Pancreas (tissue), 10 donors: Measurements from ENCODE around the gene DYNC1I1. TPM values are rescaled to one million over a fixed set of nuclear protein-coding genes. Genes with fewer than 3 reads are reported as not detected.

Source experiments
- ATAC-seq, 4 donors: fragments of 200-7000 bp; cut with Tn5 transposase; one replicate each; pipeline versions ENCODE4 v1.8.0 to v1.9.1; 2020; ENCODE audit warnings: mild to moderate bottlenecking in 4 of 4, moderate library complexity in 4 of 4
- DNase-seq, 6 donors: peaks; one replicate each; pipeline ENCODE4 v3.0.0-alpha.2; 2020
- FAIRE-seq: peaks from 2 replicates; lab custom pipeline; 2012; peaks lifted over from hg19 to GRCh38; lab: Jason Lieb, UNC
- H3K27ac ChIP-seq, 4 donors: fragments of 200-600 bp; sonication (generic); 1 replicate in 3 of 4; 2 replicates in 1 of 4; pipeline versions ENCODE4 v1.5.0 to v1.8.0; 2020
- H3K27me3 ChIP-seq, 4 donors: fragments of 200-600 bp; one replicate each; pipeline ENCODE4 v1.8.0; 2021
- H3K36me3 ChIP-seq, 3 donors: fragments of 200-600 bp; sonication (generic) in 1 of 3; one replicate each; pipeline versions ENCODE4 v1.5.0 to v1.8.0; 2020 to 2021
- H3K4me1 ChIP-seq, 3 donors: fragments of 200-600 bp; one replicate each; pipeline ENCODE4 v1.8.0; 2021
- H3K4me3 ChIP-seq, 4 donors: fragments of 200-600 bp; sonication (generic) in 2 of 4; one replicate each; pipeline versions ENCODE4 v1.5.0 to v1.8.0; 2020 to 2021
- H3K9me3 ChIP-seq, 4 donors: fragments of 200-600 bp; one replicate each; pipeline ENCODE4 v1.8.0; 2021
- WGBS, 2 donors: extraction: QIAGEN DNeasy Blood & Tissue Kit; methylation state at CpG; one replicate each; pipeline ENCODE4 v1.1.7; 2013; 5-methylcytosine and 5-hydroxymethylcytosine counted together
- intact Hi-C, 3 donors: fragments of 100-400 bp; cut with DNase I; formaldehyde crosslinking; loops; one replicate each; pipeline versions ENCODE4 v1.11.1 to v1.14.2; 2022
- polyA plus RNA-seq, 2 donors: library from polyadenylated mRNA; stranded (reverse); fragments of 200-250 nt; gene quantifications; one replicate each; pipeline ENCODE4 v1.2.3, GENCODE V29; 2013
- total RNA-seq, 6 donors: library from RNA; stranded (reverse); fragmentation: NEBNext Ultra II Directional in 4 of 6; extraction: Animal tissue kit (Norgen Biotek cat#: 25700) in 4 of 6; gene quantifications; one replicate each; pipeline versions ENCODE4 v1.2.1 to v1.2.4, GENCODE V29; 2021 to 2023
- TF ChIP-seq, protein P1 (sequence below), 4 donors: fragments of 200-600 bp; sonication (generic) in 3 of 4; IDR thresholded peaks; one replicate each; pipeline versions ENCODE4 v1.5.0 to v1.8.0; 2021; ENCODE audit warnings: antibody characterized with exemption in 4 of 4
- donor health status: healthy with polysubstance abuse.
- donor health status: DM: no; HTN: no; CAD: no; lungs with moderate emphysema.
- donor health status: DM: no; HTN: no; CAD: no.
- donor health status: control.
- donor health status: control.
- donor health status: Bipolar disorder and iron deficiency.
- donor health status: DM: yes; HTN: yes; CAD: no.
- donor health status: DM: no; HTN: no; CAD: no.
- donor health status: DM: no; HTN: no; CAD: no.
- donor health status: DM: yes; HTN: yes; CAD: no.

The DYNC1I1 gene
- total and polyA plus RNA-seq, 8 donors, result 0.71 to 5.5 (median 1.3) TPM

DNA sequence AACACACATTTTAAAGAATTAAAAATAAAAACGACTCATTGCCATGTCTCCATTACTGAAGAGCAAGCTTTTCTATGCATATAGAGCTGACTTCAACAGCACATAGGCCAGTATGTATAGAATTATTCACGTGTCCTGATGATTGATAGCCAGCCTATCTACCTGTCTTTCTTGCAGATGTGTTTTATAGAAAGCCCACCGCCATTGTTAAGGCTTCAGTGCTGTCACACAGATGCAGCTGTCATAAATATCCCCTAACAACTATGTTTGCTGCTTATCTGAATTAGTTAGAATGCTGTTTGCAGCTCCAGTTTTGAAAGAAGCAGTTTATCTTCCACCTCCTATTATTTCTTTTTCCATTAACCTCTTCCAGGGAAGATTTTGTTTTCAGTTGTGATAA, 313.6 kb downstream of the DYNC1I1 start:
- TF ChIP-seq, protein P1, sequence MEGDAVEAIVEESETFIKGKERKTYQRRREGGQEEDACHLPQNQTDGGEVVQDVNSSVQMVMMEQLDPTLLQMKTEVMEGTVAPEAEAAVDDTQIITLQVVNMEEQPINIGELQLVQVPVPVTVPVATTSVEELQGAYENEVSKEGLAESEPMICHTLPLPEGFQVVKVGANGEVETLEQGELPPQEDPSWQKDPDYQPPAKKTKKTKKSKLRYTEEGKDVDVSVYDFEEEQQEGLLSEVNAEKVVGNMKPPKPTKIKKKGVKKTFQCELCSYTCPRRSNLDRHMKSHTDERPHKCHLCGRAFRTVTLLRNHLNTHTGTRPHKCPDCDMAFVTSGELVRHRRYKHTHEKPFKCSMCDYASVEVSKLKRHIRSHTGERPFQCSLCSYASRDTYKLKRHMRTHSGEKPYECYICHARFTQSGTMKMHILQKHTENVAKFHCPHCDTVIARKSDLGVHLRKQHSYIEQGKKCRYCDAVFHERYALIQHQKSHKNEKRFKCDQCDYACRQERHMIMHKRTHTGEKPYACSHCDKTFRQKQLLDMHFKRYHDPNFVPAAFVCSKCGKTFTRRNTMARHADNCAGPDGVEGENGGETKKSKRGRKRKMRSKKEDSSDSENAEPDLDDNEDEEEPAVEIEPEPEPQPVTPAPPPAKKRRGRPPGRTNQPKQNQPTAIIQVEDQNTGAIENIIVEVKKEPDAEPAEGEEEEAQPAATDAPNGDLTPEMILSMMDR (IDR thresholded peaks at IDR 0.05), result no peak
- Histone ChIP-seq H3K27ac (no peak overlapping the region), H3K4me3 (no peak overlapping the region), H3K9me3 (no peaks in the 10 kb centered on the region), H3K27me3 (no peaks in the 10 kb centered on the region), H3K4me1 (peaks cover 0 to 9% (median 8%) of the 10 kb centered on the region in 3 donors), H3K36me3 (peaks cover 0 to 3% (median 0%) of the 10 kb centered on the region in 3 donors)
- 22 to 24% methylated on average over 3 of the region's 3 CpGs for WGBS, 2 donors
- DNase-seq, result no peak
- intact Hi-C loops, result no loop called here
- no peak for ATAC-seq
- FAIRE-seq, result no peak

DNA sequence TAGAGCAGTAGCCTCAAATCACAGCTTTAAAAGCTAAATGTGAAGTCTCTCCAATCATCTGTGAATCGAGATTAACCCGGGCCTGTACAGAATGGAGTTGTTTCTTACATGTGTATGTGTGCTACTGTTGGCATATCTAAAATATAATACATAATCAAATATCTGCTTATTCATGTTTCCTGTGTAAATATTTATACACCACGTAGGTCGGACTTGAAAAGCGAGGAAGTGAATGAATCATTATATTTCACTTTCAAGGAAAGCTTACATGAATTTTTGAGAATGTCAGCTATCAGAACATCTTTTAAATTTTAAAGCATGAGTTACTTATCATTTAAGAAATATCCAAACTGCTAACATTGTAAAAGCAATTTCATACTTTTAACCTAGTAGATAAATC, 316.2 kb downstream of the DYNC1I1 start:
- ATAC-seq, result peak; percentile 68 to 89 (median 76)
- intact Hi-C loops, result no loop called here
- H3K9me3 ChIP-seq, result no peaks in the 10 kb centered on the region
- no peak for DNase-seq
- no peaks in the 10 kb centered on the region for H3K36me3 ChIP-seq
- H3K27ac ChIP-seq, result no peak overlapping the region
- H3K4me3 ChIP-seq, result no peak overlapping the region
- peaks cover 0 to 9% (median 8%) of the 10 kb centered on the region in 3 donors for H3K4me1 ChIP-seq
- TF ChIP-seq, protein P1 (IDR thresholded peaks at IDR 0.05), result no peak
- no peaks in the 10 kb centered on the region for H3K27me3 ChIP-seq
- FAIRE-seq, result no peak
- 29 to 34% methylated on average over 5 of the region's 5 CpGs for WGBS, 2 donors

DNA sequence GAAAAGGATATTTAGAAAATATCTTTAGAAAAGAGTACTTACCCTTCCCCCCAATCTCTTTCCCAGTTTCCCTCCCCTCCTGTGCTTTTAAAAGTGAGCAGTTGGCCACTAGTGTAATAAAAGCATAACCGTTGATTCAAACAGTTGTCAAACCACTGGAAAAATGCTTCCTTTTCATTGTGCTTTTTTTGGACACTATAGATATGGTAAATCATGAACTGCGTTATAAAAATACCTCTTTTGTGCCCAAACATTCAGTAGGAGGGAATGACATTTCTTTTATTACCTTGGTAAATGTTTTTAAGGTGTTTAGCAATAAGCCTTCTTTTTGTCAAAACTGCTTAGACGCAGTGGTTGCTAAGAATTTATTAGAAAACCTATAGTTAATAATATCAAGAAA, 317.2 kb downstream of the DYNC1I1 start:
- ATAC-seq, result no peak
- H3K36me3 ChIP-seq, result no peaks in the 10 kb centered on the region
- 77 to 82% methylated on average over 3 of the region's 3 CpGs for WGBS, 2 donors
- DNase-seq, result no peak
- FAIRE-seq, result no peak
- no peak overlapping the region for H3K4me3 ChIP-seq
- no peaks in the 10 kb centered on the region for H3K9me3 ChIP-seq
- no peaks in the 10 kb centered on the region for H3K27me3 ChIP-seq
- peaks cover 0 to 9% (median 8%) of the 10 kb centered on the region in 3 donors for H3K4me1 ChIP-seq
- intact Hi-C loops, result no loop called here
- H3K27ac ChIP-seq, result no peak overlapping the region
- TF ChIP-seq, protein P1 (IDR thresholded peaks at IDR 0.05), result no peak

DNA sequence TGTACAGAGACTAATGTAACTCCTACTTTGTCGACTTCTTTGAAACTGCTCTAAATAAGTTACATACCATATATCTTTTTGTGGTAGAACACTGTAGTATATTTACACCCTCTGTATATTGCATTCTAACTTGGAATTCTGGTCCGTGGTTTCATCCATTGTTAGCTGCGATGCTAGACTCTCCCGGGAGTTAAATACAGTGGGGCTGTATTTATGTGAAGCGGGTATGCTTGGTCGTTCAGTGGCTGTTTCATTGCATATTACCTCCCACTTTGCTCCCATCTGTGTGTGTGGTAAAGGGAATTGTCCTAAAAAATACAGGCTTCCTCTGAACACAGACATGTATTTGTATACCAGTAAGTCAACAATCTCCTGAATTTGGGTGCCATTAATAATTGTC, 318.4 kb downstream of the DYNC1I1 start:
- H3K27me3 ChIP-seq, result no peaks in the 10 kb centered on the region
- WGBS, 2 donors, result 88 to 89% methylated on average over 6 of the region's 6 CpGs
- ATAC-seq (no peak), DNase-seq (no peak), FAIRE-seq (no peak)
- no peak overlapping the region for H3K4me3 ChIP-seq
- TF ChIP-seq, protein P1 (IDR thresholded peaks at IDR 0.05), result no peak
- no peak overlapping the region for H3K27ac ChIP-seq
- no peaks in the 10 kb centered on the region for H3K4me1 ChIP-seq
- H3K9me3 ChIP-seq, result no peaks in the 10 kb centered on the region
- intact Hi-C loops, result no loop called here
- no peaks in the 10 kb centered on the region for H3K36me3 ChIP-seq

DNA sequence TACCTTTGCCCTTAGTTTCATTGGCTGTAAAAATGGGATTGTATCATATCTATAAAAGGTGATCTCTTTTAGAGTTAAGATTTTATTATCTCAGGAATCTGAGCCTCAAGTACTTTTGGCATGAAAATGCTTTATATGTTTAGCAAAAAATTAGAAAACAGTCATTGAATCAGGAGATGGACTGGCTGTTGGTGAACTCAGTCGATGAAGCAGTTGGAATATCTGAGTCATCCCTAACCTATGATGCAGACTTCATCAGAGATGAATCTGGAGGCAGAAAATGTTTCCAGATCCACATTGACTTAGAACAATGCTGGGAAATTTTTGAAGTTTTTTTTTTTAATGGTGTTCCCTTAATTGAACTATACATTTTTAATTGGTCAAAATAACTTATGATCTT, 321.1 kb downstream of the DYNC1I1 start:
- TF ChIP-seq, protein P1 (IDR thresholded peaks at IDR 0.05), result no peak
- Histone ChIP-seq H3K9me3 (no peaks in the 10 kb centered on the region), H3K27me3 (no peaks in the 10 kb centered on the region), H3K36me3 (no peaks in the 10 kb centered on the region), H3K27ac (no peak overlapping the region), H3K4me3 (no peak overlapping the region), H3K4me1 (peaks cover 0 to 2% (median 0%) of the 10 kb centered on the region in 3 donors)
- ATAC-seq, result peak in 1 of 4 donors; percentile 59
- no peak for DNase-seq
- FAIRE-seq, result no peak
- 79 to 89% methylated on average over 1 of the region's 1 CpG for WGBS, 2 donors
- intact Hi-C loops, result no loop called here
